ENCODE measurements around the gene SEMA4C. TPM values are rescaled to one million over a fixed set of nuclear protein-coding genes. Genes with fewer than 3 reads are reported as not detected.
A peak's percentile ranks its signal among the peaks of the same experiment; 100 is the strongest.

Gene SEMA4C
- total RNA-seq (ENCODE audit: low replicate concordance): 45.5 and 58.1 TPM in 2 replicates
- long read RNA-seq: 0 reads

GRCh38 chr2:96869822-96870625 is at the start of gene SEMA4C:
SEMA4C (minus strand) TSS chr2:96870080; CDS start chr2:96867886, 2,194 bp downstream.
- DNase-seq (ENCODE audit: extremely low spot score, unreplicated experiment): no peak

GRCh38 chr2:96918754-96919550 is 49.1 kb upstream of the SEMA4C start:
- no peak overlapping the region for H3K27ac Mint-ChIP-seq
- H3K4me3 Mint-ChIP-seq: no peak overlapping the region
- no peak for TF ChIP-seq CTCF (conservative IDR thresholded peaks at IDR 0.05)
- H3K4me1 Mint-ChIP-seq (ENCODE audit: unreplicated experiment): peaks cover 16% of the 10 kb centered on the region
- no peaks in the 10 kb centered on the region for H3K36me3 Mint-ChIP-seq
- H3K27me3 Mint-ChIP-seq: no peaks in the 10 kb centered on the region
- no peak for DNase-seq (ENCODE audit: extremely low spot score, unreplicated experiment)
- H3K9me3 Mint-ChIP-seq: no peaks in the 10 kb centered on the region

More at GRCh38 chr2:96869822-96870625, at the start of gene SEMA4C:
- H3K4me1 Mint-ChIP-seq (ENCODE audit: unreplicated experiment): peaks cover 25% of the 10 kb centered on the region
- no peaks in the 10 kb centered on the region for H3K27me3 Mint-ChIP-seq
- peak within 1 kb of the TSS; percentile 93 for H3K4me3 Mint-ChIP-seq
- no peaks in the 10 kb centered on the region for H3K9me3 Mint-ChIP-seq
- H3K36me3 Mint-ChIP-seq: peaks cover 4% of the 10 kb centered on the region
- peak within 1 kb of the TSS; percentile 96 for H3K27ac Mint-ChIP-seq
- TF ChIP-seq CTCF (conservative IDR thresholded peaks at IDR 0.05): no peak

GRCh38 chr2:96918092-96918753 is 48.3 kb upstream of the SEMA4C start:
- no peak overlapping the region for H3K4me3 Mint-ChIP-seq
- no peaks in the 10 kb centered on the region for H3K9me3 Mint-ChIP-seq
- no peak for DNase-seq (ENCODE audit: extremely low spot score, unreplicated experiment)
- no peaks in the 10 kb centered on the region for H3K27me3 Mint-ChIP-seq
- H3K4me1 Mint-ChIP-seq (ENCODE audit: unreplicated experiment): peaks cover 20% of the 10 kb centered on the region
- TF ChIP-seq CTCF (conservative IDR thresholded peaks at IDR 0.05): no peak
- H3K27ac Mint-ChIP-seq: no peak overlapping the region
- no peaks in the 10 kb centered on the region for H3K36me3 Mint-ChIP-seq

GRCh38 chr2:96916646-96917543 is 47.0 kb upstream of the SEMA4C start:
- H3K27me3 Mint-ChIP-seq: no peaks in the 10 kb centered on the region
- DNase-seq (ENCODE audit: extremely low spot score, unreplicated experiment): no peak
- H3K4me3 Mint-ChIP-seq: no peak overlapping the region
- H3K9me3 Mint-ChIP-seq: no peaks in the 10 kb centered on the region
- H3K4me1 Mint-ChIP-seq (ENCODE audit: unreplicated experiment): peaks cover 29% of the 10 kb centered on the region
- no peaks in the 10 kb centered on the region for H3K36me3 Mint-ChIP-seq
- no peak for TF ChIP-seq CTCF (conservative IDR thresholded peaks at IDR 0.05)
- H3K27ac Mint-ChIP-seq: no peak overlapping the region

Data from type B pancreatic cell (in vitro differentiated cells).